Measurements from ENCODE around the gene TMEM125.

GRCh38 chr1:43302721-43303470, 33.1 kb downstream of the TMEM125 start:
- TF ChIP-seq EZH2 (IDR thresholded peaks at IDR 0.05) (no peak), POLR2AphosphoS5 (IDR thresholded peaks at IDR 0.05; ENCODE audit: borderline replicate concordance, low read depth, low read length) (no peak)

All from SK-N-MC (cell line).